22Rv1 (cell line): ENCODE results near the gene CFAP61.

Source experiments
- ZFX ChIP-seq: fragments of 450-650 bp; IDR thresholded peaks from 2 replicates; pipeline ENCODE4 v1.6.1; 2017; ENCODE audit warnings: antibody characterized with exemption, borderline replicate concordance
- TF ChIP-seq, protein P1 (sequence below): fragments of 450-650 bp; IDR thresholded peaks from 2 replicates; pipeline ENCODE4 v1.5.1; 2017; ENCODE audit warnings: mild to moderate bottlenecking

- TF ChIP-seq, protein P1, sequence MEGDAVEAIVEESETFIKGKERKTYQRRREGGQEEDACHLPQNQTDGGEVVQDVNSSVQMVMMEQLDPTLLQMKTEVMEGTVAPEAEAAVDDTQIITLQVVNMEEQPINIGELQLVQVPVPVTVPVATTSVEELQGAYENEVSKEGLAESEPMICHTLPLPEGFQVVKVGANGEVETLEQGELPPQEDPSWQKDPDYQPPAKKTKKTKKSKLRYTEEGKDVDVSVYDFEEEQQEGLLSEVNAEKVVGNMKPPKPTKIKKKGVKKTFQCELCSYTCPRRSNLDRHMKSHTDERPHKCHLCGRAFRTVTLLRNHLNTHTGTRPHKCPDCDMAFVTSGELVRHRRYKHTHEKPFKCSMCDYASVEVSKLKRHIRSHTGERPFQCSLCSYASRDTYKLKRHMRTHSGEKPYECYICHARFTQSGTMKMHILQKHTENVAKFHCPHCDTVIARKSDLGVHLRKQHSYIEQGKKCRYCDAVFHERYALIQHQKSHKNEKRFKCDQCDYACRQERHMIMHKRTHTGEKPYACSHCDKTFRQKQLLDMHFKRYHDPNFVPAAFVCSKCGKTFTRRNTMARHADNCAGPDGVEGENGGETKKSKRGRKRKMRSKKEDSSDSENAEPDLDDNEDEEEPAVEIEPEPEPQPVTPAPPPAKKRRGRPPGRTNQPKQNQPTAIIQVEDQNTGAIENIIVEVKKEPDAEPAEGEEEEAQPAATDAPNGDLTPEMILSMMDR: no peak
- TF ChIP-seq ZFX: no peak
Observed at GRCh38 chr20:20214757-20215275, 162.5 kb downstream of the CFAP61 start.
